IMR-90 (cell line): Measurements from ENCODE around the gene SERP1. TPM values are rescaled to one million over a fixed set of nuclear protein-coding genes. Genes with fewer than 3 reads are reported as not detected.

Experiments used
- ATAC-seq: fragments of 200-7000 bp; cut with Tn5 transposase; 2 replicates; pipeline ENCODE4 v1.9.1; 2020; ENCODE audit warnings: low read depth, mild to moderate bottlenecking, moderate library complexity
- BruUV-seq: library from RNA; stranded (reverse); fragments of 400-500 nt; replicated peaks from 2 replicates; lab custom pipeline; 2021; lab: Mats Ljungman, UMichigan
- CTCF ChIA-PET: fragments of 300-600 bp; formaldehyde crosslinking; extraction: SDS; loops from one replicate; lab custom pipeline; 2021; ENCODE audit warnings: antibody characterized with exemption; lab: Yijun Ruan, JAX
- POLR2A ChIA-PET: fragments of 300-600 bp; sonication (Branson Sonifier 250); formaldehyde crosslinking; loops from one replicate; lab custom pipeline; 2022; ENCODE audit warnings: antibody characterized with exemption; ENCODE audit not compliant: unreplicated experiment; lab: Charles Lee
- DNase-seq: peaks from one replicate; pipeline ENCODE4 v3.0.0; 2013
- H2AFZ ChIP-seq: replicated peaks from 2 replicates; pipeline ENCODE3; 2013; ENCODE audit warnings: low read length, mild to moderate bottlenecking; ENCODE audit not compliant: poor library complexity
- H2AK5ac ChIP-seq: 2 replicates; pipeline ENCODE4 v1.6.1; 2013; ENCODE audit warnings: low read depth, low read length, inconsistent platforms
- H2AK9ac ChIP-seq: replicated peaks from 2 replicates; pipeline ENCODE3; 2013; ENCODE audit warnings: mild to moderate bottlenecking, low read depth, low read length, moderate library complexity; ENCODE audit not compliant: poor library complexity
- H2BK120ac ChIP-seq: 2 replicates; pipeline ENCODE4 v1.6.1; 2013; ENCODE audit warnings: low read depth, low read length, inconsistent platforms
- H2BK15ac ChIP-seq: 3 replicates; pipeline ENCODE4 v1.6.1; 2013; ENCODE audit warnings: low read depth, low read length, inconsistent platforms
- H2BK20ac ChIP-seq: 2 replicates; pipeline ENCODE4 v1.6.1; 2013; ENCODE audit warnings: low read depth, mild to moderate bottlenecking, inconsistent platforms, low read length, moderate library complexity
- H2BK5ac ChIP-seq: 2 replicates; pipeline ENCODE4 v1.6.1; 2013; ENCODE audit warnings: mild to moderate bottlenecking, low read depth, low read length, inconsistent platforms; ENCODE audit not compliant: poor library complexity, severe bottlenecking
- H3K14ac ChIP-seq: replicated peaks from 2 replicates; pipeline ENCODE4 v1.6.1; 2013; ENCODE audit warnings: low read depth, low read length, inconsistent platforms
- H3K18ac ChIP-seq: 2 replicates; pipeline ENCODE4 v1.6.1; 2013; ENCODE audit warnings: low read depth, low read length, control low read depth
- H3K23ac ChIP-seq: 2 replicates; pipeline ENCODE4 v1.6.1; 2013; ENCODE audit warnings: low read depth, low read length, inconsistent platforms
- H3K27ac ChIP-seq: 2 replicates; pipeline ENCODE4 v1.5.1; 2013; ENCODE audit warnings: mild to moderate bottlenecking, control low read depth, low read length; ENCODE audit not compliant: insufficient read depth
- H3K27me3 ChIP-seq: 2 replicates; pipeline ENCODE4 v1.6.1; 2013; ENCODE audit warnings: low read length; ENCODE audit not compliant: control insufficient read depth, insufficient read depth
- H3K36me3 ChIP-seq: 2 replicates; pipeline ENCODE4 v1.6.1; 2013; ENCODE audit warnings: low read length, mixed read lengths; ENCODE audit not compliant: control insufficient read depth, insufficient read depth
- H3K4ac ChIP-seq: 2 replicates; pipeline ENCODE4 v1.6.1; 2013; ENCODE audit warnings: low read depth, low read length, inconsistent platforms
- H3K4me1 ChIP-seq: 2 replicates; pipeline ENCODE4 v1.6.1; 2013; ENCODE audit warnings: low read length, mixed read lengths; ENCODE audit not compliant: control insufficient read depth, insufficient read depth
- H3K4me2 ChIP-seq: 2 replicates; pipeline ENCODE4 v1.6.1; 2013; ENCODE audit warnings: low read depth, mild to moderate bottlenecking, control low read depth, low read length, moderate library complexity
- H3K4me3 ChIP-seq: 2 replicates; pipeline ENCODE4 v1.5.1; 2013; ENCODE audit warnings: low read depth, mild to moderate bottlenecking, control low read depth, low read length, moderate library complexity; ENCODE audit not compliant: insufficient read depth
- H3K56ac ChIP-seq: 2 replicates; pipeline ENCODE4 v1.6.1; 2013; ENCODE audit warnings: low read length, inconsistent platforms; ENCODE audit not compliant: insufficient read depth; ENCODE audit errors: extremely low read depth
- H3K79me1 ChIP-seq, 2 experiments: 2 replicates each; pipeline ENCODE4 v1.6.1; 2013; ENCODE audit warnings: low read length in 2 of 2, inconsistent platforms in 1 of 2, low read depth in 1 of 2
- H3K9ac ChIP-seq: 2 replicates; pipeline ENCODE4 v1.6.1; 2013; ENCODE audit warnings: low read depth, low read length, control low read depth
- H3K9me1 ChIP-seq: 2 replicates; pipeline ENCODE4 v1.6.1; 2013; ENCODE audit warnings: low read length, inconsistent platforms; ENCODE audit not compliant: insufficient read depth
- H3K9me3 ChIP-seq: 2 replicates; pipeline ENCODE4 v1.6.1; 2013; ENCODE audit warnings: low read length; ENCODE audit not compliant: control insufficient read depth, insufficient read depth
- H4K20me1 ChIP-seq: 2 replicates; pipeline ENCODE4 v1.6.1; 2013; ENCODE audit warnings: low read length, inconsistent platforms; ENCODE audit not compliant: insufficient read depth
- H4K5ac ChIP-seq: 2 replicates; pipeline ENCODE4 v1.6.1; 2013; ENCODE audit warnings: mild to moderate bottlenecking, low read depth, low read length, control low read depth
- H4K8ac ChIP-seq, 2 experiments: 2 replicates each; pipeline ENCODE4 v1.6.1; 2013; ENCODE audit warnings: low read depth in 2 of 2, low read length in 2 of 2, control low read depth in 1 of 2, inconsistent platforms in 1 of 2
- H4K91ac ChIP-seq: 2 replicates; pipeline ENCODE4 v1.6.1; 2013; ENCODE audit warnings: low read depth, low read length, inconsistent platforms; ENCODE audit not compliant: insufficient read depth
- CHD1 ChIP-seq: IDR thresholded peaks from 2 replicates; pipeline ENCODE4 v1.6.1; 2012; ENCODE audit warnings: low read depth, low read length, improper control_type of control experiment
- RAD21 ChIP-seq: IDR thresholded peaks from 2 replicates; pipeline ENCODE4 v1.6.1; 2012; ENCODE audit warnings: low read length, improper control_type of control experiment
- WGBS, 2 experiments: methylation state at CpG; one replicate each; pipeline versions ENCODE4 v1.1.5 to v1.1.7; 2013; ENCODE audit warnings: missing lambda C conversion rate in 2 of 2; ENCODE audit not compliant: insufficient read length in 1 of 2; ENCODE audit errors: extremely low coverage in 2 of 2; 5-methylcytosine and 5-hydroxymethylcytosine counted together
- dilution Hi-C: fragments of 300-500 bp; cut with HindIII; formaldehyde crosslinking; loops from one replicate; pipeline ENCODE4 v1.14.3; 2018; ENCODE audit warnings: low sequenced_read_pairs; ENCODE audit not compliant: unreplicated experiment
- in situ Hi-C: fragments of 300-500 bp; cut with MboI; formaldehyde crosslinking; loops from 3 replicates; pipeline ENCODE4 v1.14.3; 2019; ENCODE audit warnings: low sequenced_read_pairs, inconsistent platforms, mixed read lengths
- intact Hi-C: fragments of 100-400 bp; cut with micrococcal nuclease; formaldehyde crosslinking; loops from 2 replicates; pipeline ENCODE4 v1.10.0; 2022
- polyA plus RNA-seq, 3 experiments: library from polyadenylated mRNA; depleted of rRNA; stranded (reverse); fragments of >200 nt; gene quantifications; 2 replicates each; pipeline ENCODE4 v1.2.3, GENCODE V29; 2012; ENCODE audit warnings: low replicate concordance in 1 of 3
- total RNA-seq: library from RNA; depleted of rRNA; stranded (reverse); fragments of >200 nt; gene quantifications from 2 replicates; pipeline ENCODE4 v1.2.3, GENCODE V29; 2012

Gene SERP1
- total and polyA plus RNA-seq, 2 of the 4 experiments (the other 2 are of a cell fraction) = 64.0 to 73.4 TPM

- POLR2A ChIA-PET = no interaction called here
- Histone ChIP-seq H3K9me3 (no peaks in the 10 kb centered on the region), H2AK5ac (no peak overlapping the region), H3K56ac (no peak overlapping the region), H2BK5ac (no peak overlapping the region), H3K36me3 (peaks cover 15% of the 10 kb centered on the region), H4K20me1 (no peaks in the 10 kb centered on the region), H3K79me1 (peaks cover 5 to 7% of the 10 kb centered on the region in 2 experiments; a peak in 3 of 4 replicates), H3K4me3 (no peak overlapping the region), H3K18ac (no peak overlapping the region), H3K23ac (no peak overlapping the region), H2BK20ac (no peak overlapping the region), H4K91ac (no peak overlapping the region), H2AFZ (no peak overlapping the region), H3K4me1 (no peaks in the 10 kb centered on the region), H3K9me1 (0 out of 2 replicates have a peak, but pooled peaks cover 2% of the 10 kb centered on the region), H2BK120ac (no peak overlapping the region), H2AK9ac (no peak overlapping the region), H3K27ac (no peak overlapping the region), H2BK15ac (no peak overlapping the region), H3K4me2 (no peak overlapping the region), H4K5ac (no peak overlapping the region), H3K9ac (no peak overlapping the region), H3K14ac (no peak overlapping the region), H4K8ac (no peak overlapping the region), H3K4ac (no peak overlapping the region), H3K27me3 (no peaks in the 10 kb centered on the region)
- no peak for DNase-seq
- no peak for ATAC-seq
- no TSS peak for BruUV-seq
- TF ChIP-seq RAD21 (no peak), CHD1 (no peak)
- WGBS, 2 experiments = 100% methylated on average over 1 of the region's 2 CpGs; no CpG with 5 or more reads in 1 of the 2 experiments
- dilution Hi-C loops = no loop called here
- in situ Hi-C loops = no loop called here
- CTCF ChIA-PET = no interaction called here
- intact Hi-C loops = no loop called here
These were observed 36.3 kb upstream of the SERP1 start for GRCh38 chr3:150582620-150583019.
